Mesothelial cell of epicardium (in vitro differentiated cells): ENCODE data around the gene TEX35. TPM values are rescaled to one million over a fixed set of nuclear protein-coding genes. Genes with fewer than 3 reads are reported as not detected.

Source experiments
- DNase-seq, 2 experiments: peaks; one replicate each; pipeline ENCODE4 v3.0.0; 2021; ENCODE audit warnings: low spot score in 2 of 2; ENCODE audit not compliant: unreplicated experiment in 2 of 2
- H3K27ac Mint-ChIP-seq: 2 replicates; pipeline ENCODE4 v1.8.0; 2021; ENCODE audit warnings: mixed read lengths
- H3K27me3 Mint-ChIP-seq: 2 replicates; pipeline ENCODE4 v1.8.0; 2021; ENCODE audit warnings: low read depth, mixed read lengths
- H3K36me3 Mint-ChIP-seq: 2 replicates; pipeline ENCODE4 v1.8.0; 2021; ENCODE audit warnings: mixed read lengths
- H3K4me1 Mint-ChIP-seq: 2 replicates; pipeline ENCODE4 v1.8.0; 2021; ENCODE audit warnings: mixed read lengths
- H3K4me3 Mint-ChIP-seq: 2 replicates; pipeline ENCODE4 v1.8.0; 2021; ENCODE audit warnings: mild to moderate bottlenecking, moderate library complexity, mixed read lengths
- H3K9me3 Mint-ChIP-seq: 2 replicates; pipeline ENCODE4 v1.8.0; 2021; ENCODE audit warnings: mixed read lengths
- CTCF ChIP-seq: fragments of 200-600 bp; sonication (generic); IDR thresholded peaks from one replicate; pipeline ENCODE4 v1.5.0; 2021; ENCODE audit warnings: antibody characterized with exemption; ENCODE audit not compliant: unreplicated experiment
- total RNA-seq: library from RNA; stranded (reverse); gene quantifications from 3 replicates; pipeline ENCODE4 v1.2.1, GENCODE V29; 2021

The TEX35 gene
- total RNA-seq, 1 donor from 2014 or later, result not detected

DNA sequence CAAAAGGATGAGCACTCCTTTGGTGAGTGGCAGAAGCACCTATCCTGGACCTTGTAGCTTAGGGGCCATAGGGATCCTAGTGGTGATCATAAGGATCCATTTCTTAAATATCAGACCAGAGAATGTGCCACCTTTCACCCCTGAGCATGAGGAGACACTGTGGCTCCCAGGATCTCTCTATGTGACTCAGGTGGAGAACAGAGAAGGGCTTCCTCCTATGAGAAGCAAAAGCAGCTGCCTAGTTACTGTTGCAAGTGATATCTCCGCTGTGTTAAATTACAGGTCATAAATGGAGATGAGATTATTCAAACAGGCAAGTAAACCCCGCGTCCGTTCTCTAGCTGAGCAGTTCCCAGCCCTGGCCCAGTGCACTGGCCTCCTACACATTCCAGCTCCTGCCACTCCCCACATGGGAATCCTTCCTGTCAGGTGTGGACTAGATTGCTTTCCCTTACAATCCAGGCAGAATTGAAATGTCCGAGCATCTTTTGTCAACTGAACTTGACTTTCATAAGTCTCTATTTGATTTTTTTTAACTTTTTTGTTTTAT, 42.4 kb upstream of the TEX35 start:
- Mint-ChIP-seq H3K27ac (peak overlapping the region; percentile 97), H3K36me3 (peaks cover 39% of the 10 kb centered on the region), H3K4me3 (no peak overlapping the region), H3K9me3 (no peaks in the 10 kb centered on the region), H3K4me1 (peaks cover 32% of the 10 kb centered on the region), H3K27me3 (no peaks in the 10 kb centered on the region)
- peak in 1 of 2 experiments; percentile 69 for DNase-seq
- no peak for TF ChIP-seq CTCF

- H3K4me3 Mint-ChIP-seq, result no peak overlapping the region
Measured at GRCh38 chr1:178472531-178472930, 40.4 kb upstream of the TEX35 start.

GRCh38 chr1:178477373-178477772, 35.5 kb upstream of the TEX35 start:
- Mint-ChIP-seq H3K9me3 (peaks cover 3% of the 10 kb centered on the region), H3K36me3 (peaks cover 27% of the 10 kb centered on the region), H3K4me3 (no peak overlapping the region), H3K27me3 (no peaks in the 10 kb centered on the region), H3K4me1 (peaks cover 4% of the 10 kb centered on the region), H3K27ac (no peak overlapping the region)
- TF ChIP-seq CTCF, result no peak
- no peak for DNase-seq

More at GRCh38 chr1:178472531-178472930, 40.4 kb upstream of the TEX35 start:
- no peak for TF ChIP-seq CTCF
- no peaks in the 10 kb centered on the region for H3K27me3 Mint-ChIP-seq
- H3K36me3 Mint-ChIP-seq, result peaks cover 31% of the 10 kb centered on the region
- no peak for DNase-seq
- no peaks in the 10 kb centered on the region for H3K9me3 Mint-ChIP-seq
- H3K4me1 Mint-ChIP-seq, result peaks cover 32% of the 10 kb centered on the region
- peak overlapping the region; percentile 95 for H3K27ac Mint-ChIP-seq

- Mint-ChIP-seq H3K4me3 (no peak overlapping the region), H3K36me3 (peaks cover 24% of the 10 kb centered on the region), H3K27ac (no peak overlapping the region), H3K9me3 (peaks cover 3% of the 10 kb centered on the region), H3K27me3 (no peaks in the 10 kb centered on the region), H3K4me1 (no peaks in the 10 kb centered on the region)
- DNase-seq, result no peak
- no peak for TF ChIP-seq CTCF
Measured at GRCh38 chr1:178477841-178478240, 35.1 kb upstream of the TEX35 start.

GRCh38 chr1:178483251-178483957, 29.5 kb upstream of the TEX35 start:
- H3K27me3 Mint-ChIP-seq, result no peaks in the 10 kb centered on the region
- TF ChIP-seq CTCF, result no peak
- DNase-seq, result no peak
- peaks cover 3% of the 10 kb centered on the region for H3K9me3 Mint-ChIP-seq
- no peak overlapping the region for H3K27ac Mint-ChIP-seq
- no peaks in the 10 kb centered on the region for H3K4me1 Mint-ChIP-seq
- H3K4me3 Mint-ChIP-seq, result no peak overlapping the region
- peaks cover 4% of the 10 kb centered on the region for H3K36me3 Mint-ChIP-seq
